Glomerular visceral epithelial cell (primary cell): ENCODE measurements around the gene NPAS3.

ENCODE experiments used
- DNase-seq: peaks from one replicate; pipeline ENCODE4 v3.0.0-alpha.2; 2016; ENCODE audit errors: extremely low spot score

The NPAS3 gene

DNA sequence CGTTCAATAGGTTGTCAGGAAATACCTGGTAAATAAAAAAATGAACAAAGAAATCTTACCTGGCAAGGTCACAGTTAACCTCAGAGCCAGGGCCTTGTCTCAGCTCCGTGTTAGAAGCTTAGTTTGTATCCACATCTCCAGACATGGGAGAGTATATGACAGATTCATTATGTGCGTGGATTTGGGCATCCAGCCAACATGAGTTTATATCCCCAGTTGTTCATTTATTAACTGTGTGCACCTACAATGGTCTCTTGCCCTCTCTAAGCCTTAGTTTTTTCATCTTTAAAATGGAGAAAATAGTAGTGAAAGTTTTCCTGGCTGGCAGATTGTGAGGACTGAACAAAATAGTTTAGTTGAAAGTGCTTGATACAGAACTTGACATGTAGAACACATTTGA is 437.8 kb downstream of the NPAS3 start:
- peak; percentile 1 for DNase-seq

- DNase-seq = no peak
Observed at GRCh38 chr14:33377596-33378390, 439.1 kb downstream of the NPAS3 start.

DNA sequence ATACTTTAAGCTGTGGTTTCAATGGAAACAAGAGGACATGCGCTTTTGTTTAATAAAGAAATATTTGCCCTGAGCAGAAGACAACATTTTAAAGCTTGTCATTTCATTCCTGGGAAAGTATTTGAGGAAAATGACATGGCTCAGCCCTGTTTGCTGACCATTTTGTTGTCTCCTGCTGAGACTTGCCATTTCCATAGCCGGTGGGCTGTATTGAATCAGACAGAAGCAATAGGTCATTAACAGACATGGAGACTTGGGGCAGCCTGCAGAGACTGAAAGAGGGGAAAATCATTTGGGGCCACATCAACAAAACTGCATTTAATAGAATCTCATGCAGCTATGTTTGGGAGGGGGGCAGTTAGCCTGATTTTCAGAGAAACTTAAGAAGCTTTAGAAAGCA is 443.0 kb downstream of the NPAS3 start:
- no peak for DNase-seq

DNA sequence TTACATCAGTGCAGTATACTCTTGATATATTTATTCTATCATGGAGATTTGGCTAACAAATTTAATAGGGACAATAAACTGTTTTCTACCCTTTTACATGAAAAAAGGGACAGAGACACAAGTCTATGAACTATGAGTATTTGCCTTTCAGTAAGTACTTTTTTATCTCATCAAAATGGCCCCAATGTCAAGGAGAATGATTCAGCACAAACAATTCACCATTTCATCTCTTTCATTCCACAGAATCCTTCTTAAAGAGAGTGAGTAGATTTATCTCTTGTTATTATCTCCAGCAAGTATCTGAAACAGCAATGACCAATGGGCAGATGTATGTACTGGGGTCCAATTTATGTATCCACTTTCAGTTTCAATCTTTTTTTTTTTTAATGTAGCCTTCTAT is 447.5 kb downstream of the NPAS3 start:
- DNase-seq = no peak

DNA sequence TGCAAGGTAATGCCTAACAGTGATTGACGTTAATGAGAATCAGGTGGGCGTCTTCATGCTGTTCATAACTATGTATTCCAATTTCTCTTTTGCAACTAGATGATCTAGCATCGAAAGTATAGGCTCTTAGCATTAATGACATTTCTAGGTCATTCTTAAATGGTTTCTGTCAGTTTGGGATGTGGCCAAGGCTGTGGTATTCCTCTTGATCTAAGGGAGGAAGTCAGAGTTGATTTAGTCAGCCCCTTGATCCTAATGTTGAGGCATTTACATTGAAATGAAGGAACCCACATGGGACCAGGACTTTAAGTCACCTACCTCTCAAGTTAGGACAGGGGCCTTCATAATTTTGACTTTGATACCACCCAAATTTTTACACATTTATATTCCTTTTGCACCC is 448.1 kb downstream of the NPAS3 start:
- DNase-seq = no peak

DNA sequence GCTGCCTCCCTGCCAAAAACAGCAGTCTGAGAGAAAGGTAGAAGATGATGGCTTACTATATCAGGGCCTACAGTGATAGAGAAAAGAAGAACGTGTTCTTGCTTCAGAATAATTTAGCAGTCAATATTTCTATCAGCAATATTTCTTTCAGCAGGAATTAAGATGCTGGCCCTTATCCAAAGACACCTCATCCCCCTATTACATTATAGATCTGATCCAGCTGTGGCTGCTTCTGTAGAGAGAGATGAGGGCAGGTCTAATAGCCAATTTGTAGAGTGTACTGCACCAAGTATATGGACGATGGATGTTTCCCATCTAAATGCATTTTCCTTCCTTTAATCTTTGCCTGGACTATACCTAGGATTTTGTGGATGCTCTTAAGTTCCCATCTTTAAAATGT is 451.7 kb downstream of the NPAS3 start:
- no peak for DNase-seq

GRCh38 chr14:33393231-33393894 is 454.7 kb downstream of the NPAS3 start:
- DNase-seq = no peak

DNA sequence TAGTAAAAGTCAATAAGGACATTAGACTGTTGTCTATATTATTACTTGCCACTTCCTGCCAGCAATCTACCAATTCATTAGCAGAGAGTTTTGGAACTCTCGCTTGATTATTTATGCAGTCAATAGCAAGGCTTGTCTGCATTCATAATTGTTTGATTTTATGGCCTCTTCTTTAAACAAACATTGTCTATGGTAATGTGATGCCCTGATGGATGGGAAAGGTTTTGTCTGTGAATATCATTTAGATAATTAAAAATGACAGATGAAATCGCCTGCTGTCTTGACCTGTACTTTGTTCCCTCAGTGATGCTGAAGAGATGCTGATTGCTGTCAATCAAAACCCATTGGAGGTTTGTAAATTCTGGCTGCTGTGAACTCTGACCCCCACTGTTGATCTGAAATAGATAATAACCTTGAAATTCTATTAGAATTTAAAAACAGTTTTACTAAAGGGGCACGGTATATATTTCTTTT is 455.3 kb downstream of the NPAS3 start:
- no peak for DNase-seq

DNA sequence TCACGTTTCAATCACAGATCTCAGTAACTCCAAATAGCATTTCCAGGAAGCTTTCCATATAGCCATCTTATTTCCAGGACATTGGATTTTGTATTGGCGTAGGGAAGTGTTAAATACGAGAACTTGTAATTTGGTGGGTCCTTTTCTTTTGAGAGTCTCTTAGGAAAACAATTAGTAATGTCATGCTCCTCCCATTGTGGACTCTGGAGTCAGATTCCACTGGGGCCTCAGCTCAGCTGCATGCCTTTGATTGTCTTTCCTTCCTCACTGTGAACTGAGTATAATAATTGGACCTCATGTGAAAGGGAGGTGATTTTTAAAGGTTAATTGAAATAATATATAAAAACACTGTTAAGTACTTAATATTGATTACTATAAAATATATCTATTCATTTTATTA is 462.6 kb downstream of the NPAS3 start:
- DNase-seq = no peak

DNA sequence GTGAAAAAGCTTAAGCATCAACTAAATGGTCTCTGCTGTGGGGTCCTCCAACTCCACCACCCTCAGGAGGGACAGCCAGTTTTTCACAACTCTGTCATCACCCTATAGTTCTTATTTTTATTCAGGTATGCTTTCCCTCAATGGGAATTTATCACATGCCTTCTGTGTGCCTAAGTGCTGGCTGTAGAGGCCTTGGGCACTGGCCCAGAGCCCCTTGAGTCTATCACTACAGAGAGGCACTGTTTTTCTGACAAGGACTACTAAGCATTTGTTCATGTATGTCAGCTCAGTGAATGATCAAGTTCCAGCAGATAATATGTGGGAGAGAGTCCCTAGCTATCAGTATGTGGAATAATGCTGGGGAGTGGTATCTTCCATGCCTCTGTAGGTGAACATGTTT is 463.9 kb downstream of the NPAS3 start:
- DNase-seq = no peak

- DNase-seq = peak; percentile 49
Observed at GRCh38 chr14:33404054-33404453, 465.4 kb downstream of the NPAS3 start.

DNA sequence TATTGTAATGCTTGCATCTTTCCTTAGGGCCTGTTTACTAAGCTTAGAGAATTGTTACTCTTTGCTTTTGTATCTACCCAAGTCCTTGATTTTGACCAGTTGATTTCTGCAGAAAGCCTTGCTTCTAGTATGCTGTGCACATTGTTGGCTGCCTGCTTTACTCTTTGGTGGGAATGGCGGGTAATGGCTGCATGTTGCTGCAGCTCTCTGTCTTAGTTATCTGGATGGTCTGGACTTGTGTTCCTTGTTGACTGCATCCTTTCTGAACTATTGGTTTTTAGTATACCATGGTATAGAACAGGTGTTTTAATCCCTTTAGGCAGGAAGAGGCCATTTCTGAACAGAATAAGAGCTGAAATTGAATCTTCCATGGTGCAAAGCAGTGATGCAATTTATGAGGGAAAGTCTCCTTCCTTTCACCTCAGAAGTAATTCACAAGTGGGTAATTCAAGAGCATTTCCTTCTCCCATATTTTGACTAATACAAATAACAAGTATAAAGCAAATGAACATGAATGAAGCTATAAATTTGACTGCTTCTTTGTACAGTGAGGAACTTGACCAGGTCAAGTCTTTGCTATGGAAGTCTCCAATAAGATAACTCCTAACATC is 466.4 kb downstream of the NPAS3 start:
- no peak for DNase-seq

DNA sequence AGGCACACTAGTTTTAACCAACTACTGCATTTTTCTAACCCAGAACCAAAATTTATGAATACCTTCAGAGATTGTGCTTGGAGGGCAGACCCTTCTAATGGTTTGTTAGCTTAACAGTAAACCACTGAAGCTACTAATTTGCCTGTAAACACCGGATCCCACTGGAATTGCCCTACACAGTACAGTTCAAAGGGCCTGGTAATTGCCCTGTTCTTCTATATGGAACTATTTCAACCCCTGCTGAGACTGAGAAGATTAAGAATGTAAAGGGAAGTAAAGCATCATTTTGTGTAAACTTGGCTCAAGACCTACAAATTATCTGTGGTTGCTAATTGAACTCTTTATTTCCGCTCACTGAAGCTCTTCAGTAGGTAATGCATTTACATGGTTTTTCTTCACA is 468.1 kb downstream of the NPAS3 start:
- no peak for DNase-seq

DNA sequence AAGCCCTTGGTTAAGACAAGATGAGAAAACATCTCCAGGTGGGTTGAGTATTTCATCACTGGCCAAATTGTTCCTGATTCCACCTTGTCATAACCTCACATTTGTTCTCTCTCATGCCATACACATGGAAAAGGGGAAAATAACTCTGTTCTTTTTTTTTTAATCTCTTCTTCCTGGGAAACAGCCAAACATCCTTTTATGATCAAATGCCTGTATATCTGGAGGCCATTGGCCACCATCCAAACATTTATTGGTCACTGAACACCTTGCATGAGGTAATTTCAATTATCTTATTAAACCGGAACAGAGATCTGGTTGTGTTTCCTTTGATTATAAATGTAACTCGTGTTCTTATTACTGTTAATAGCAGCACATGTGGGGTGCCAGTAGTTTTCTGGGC is 469.6 kb downstream of the NPAS3 start:
- no peak for DNase-seq

GRCh38 chr14:33412450-33412849 is 473.8 kb downstream of the NPAS3 start:
- no peak for DNase-seq

DNA sequence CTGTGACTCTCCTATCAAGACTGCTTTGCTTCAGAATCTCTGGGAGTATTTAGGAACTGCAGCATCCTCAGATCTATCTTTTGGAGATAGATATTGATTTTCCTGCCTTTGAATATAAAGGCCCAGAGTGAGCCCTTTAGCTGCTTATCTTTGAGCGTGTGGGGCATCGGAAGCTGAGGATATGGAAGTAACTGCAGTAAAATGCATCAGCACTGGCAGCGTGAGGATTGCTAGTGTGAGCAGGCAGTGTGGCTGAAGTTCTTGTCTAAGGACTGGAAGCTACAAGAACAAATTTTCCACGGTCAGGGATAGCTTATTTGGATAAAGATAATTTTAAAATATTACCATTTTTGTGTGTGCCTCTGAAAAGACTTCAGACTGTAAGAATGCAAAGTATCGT is 474.7 kb downstream of the NPAS3 start:
- DNase-seq = no peak

DNA sequence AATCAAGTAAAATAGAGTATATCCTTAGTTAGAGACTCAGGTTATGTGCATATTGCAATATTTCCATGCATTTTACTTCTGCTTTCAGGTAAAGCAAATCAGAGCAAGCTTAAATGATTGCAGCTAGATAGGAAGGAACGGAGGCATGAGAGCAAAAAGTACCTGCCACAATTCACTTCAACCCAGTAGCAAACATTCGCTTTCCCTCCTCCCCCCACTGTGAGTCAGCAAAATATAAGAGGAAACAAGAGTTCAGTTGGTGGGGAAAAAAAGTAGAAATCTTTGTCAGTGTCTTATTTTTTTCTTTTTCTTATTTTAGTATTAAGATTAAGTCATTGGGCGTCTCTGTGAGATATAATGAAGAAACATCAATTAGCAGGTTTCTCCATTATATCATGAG is 475.4 kb downstream of the NPAS3 start:
- no peak for DNase-seq

- DNase-seq = no peak
Observed at GRCh38 chr14:33420051-33420627, 481.5 kb downstream of the NPAS3 start.

DNA sequence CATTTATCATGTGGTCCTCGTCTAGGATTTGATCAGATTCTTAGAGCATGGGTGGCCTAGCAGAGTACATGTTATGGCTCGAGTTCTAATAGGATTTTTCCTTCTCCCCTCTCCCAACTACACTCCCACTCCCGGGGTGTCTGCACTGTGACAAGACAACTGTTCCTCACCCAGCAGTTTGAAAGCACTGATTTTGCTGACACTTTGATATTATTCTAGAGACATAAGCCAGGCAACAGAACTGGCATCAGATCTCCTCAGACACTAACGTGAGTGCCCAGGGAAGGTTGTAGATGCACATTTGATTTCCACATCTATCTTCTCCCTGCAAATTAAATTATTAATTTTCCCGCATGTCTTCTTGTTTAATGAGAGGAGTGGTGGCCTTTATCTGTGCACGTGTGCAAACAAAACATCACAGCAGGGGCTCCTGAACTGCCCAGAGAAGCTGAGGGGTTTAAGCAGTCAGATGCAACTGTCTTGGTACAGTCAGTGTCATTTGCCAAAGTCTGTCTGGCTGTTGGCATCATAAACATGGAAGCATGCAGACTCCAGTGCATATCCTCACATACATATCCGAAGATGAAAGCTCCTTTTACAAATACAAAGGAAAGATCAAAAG is 491.8 kb downstream of the NPAS3 start:
- no peak for DNase-seq

- DNase-seq = no peak
Observed at GRCh38 chr14:33432407-33433023, 493.8 kb downstream of the NPAS3 start.

DNA sequence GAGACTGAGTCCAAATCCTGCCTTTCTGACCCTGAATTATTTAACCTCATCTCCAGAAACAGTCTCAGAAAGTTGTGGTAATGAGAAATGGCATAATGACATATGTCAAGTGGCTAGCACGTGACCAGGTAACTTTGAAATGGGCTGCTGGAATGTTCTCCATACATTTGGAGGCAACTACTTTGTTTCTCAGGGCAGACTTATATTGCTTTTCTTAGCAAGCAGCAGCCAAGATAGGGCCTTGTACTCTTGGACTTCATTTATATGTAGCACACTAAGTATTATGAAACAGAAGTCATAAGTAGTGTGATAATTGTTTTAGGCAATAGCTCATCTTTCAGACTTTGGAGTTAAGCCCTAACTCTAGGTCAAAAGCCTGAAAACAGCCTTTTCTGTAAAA is 494.7 kb downstream of the NPAS3 start:
- DNase-seq = no peak
